ENCODE results near the gene HOXB1. TPM values are rescaled to one million over a fixed set of nuclear protein-coding genes. Genes with fewer than 3 reads are reported as not detected.

The HOXB1 gene
- total and polyA plus RNA-seq, 2 experiments from 2014 or later = not detected

- no peak overlapping the region for H3K27ac Mint-ChIP-seq
- Histone ChIP-seq H3K9me2 (ENCODE audit: insufficient read depth) (no peaks in the 10 kb centered on the region), H3K4me2 (0 out of 2 replicates have a peak overlapping the region, but pooled peaks have one; percentile 38), H3K4me1 (ENCODE audit: insufficient read depth) (peaks cover 77% of the 10 kb centered on the region), H3K36me3 (ENCODE audit: insufficient read depth) (no peaks in the 10 kb centered on the region), H3K4me3 (no peak overlapping the region), H3K27me3 (ENCODE audit: insufficient read depth) (peaks cover 100% of the 10 kb centered on the region), H4K20me1 (replicated peaks; ENCODE audit: insufficient read depth) (peaks cover 67% of the 10 kb centered on the region), H3K27ac (ENCODE audit: low read depth) (no peak overlapping the region), H3F3A (replicated peaks; ENCODE audit: low read depth) (peaks cover 62% of the 10 kb centered on the region), H2AFZ (no peak overlapping the region), H3K79me2 (replicated peaks; ENCODE audit: insufficient read depth) (no peaks in the 10 kb centered on the region)
- H3K4me1 Mint-ChIP-seq = peaks cover 29% of the 10 kb centered on the region
- DNase-seq (ENCODE audit: low spot score) (no peak), ATAC-seq (no peak)
- TF ChIP-seq CTCF (conservative IDR thresholded peaks at IDR 0.05; ENCODE audit: low read depth in 2 of 2) = no peak
- TF ChIP-seq EZH2 (IDR thresholded peaks at IDR 0.05; ENCODE audit: low read depth, unreplicated experiment) = peak; percentile 44
- no peak for TF ChIP-seq JUNB (IDR thresholded peaks at IDR 0.05; ENCODE audit: unreplicated experiment)
- no peak for TF ChIP-seq NANOG (IDR thresholded peaks at IDR 0.05; ENCODE audit: borderline replicate concordance)
- TF ChIP-seq CREB1 (CRISPR knock-in tag; IDR thresholded peaks at IDR 0.05; ENCODE audit: low read depth) = no peak
- no peak for TF ChIP-seq EZH2phosphoT487 (IDR thresholded peaks at IDR 0.05; ENCODE audit: unreplicated experiment)
- TF ChIP-seq ZNF331 (CRISPR knock-in tag; IDR thresholded peaks at IDR 0.05; ENCODE audit: low read depth) = no peak
- H3K9me3 Mint-ChIP-seq = no peaks in the 10 kb centered on the region
- no peak overlapping the region for H3K4me3 Mint-ChIP-seq
- H3K27me3 Mint-ChIP-seq (ENCODE audit: insufficient read depth, low read depth, poor library complexity) = peaks cover 23% of the 10 kb centered on the region
- no peaks in the 10 kb centered on the region for H3K36me3 Mint-ChIP-seq (ENCODE audit: low read depth)
Observed at GRCh38 chr17:48566717-48567116, 35.9 kb upstream of the HOXB1 start.

- Histone ChIP-seq H3K36me3 (ENCODE audit: insufficient read depth) (no peaks in the 10 kb centered on the region), H3K4me3 (no peak overlapping the region), H3K4me1 (ENCODE audit: insufficient read depth) (peaks cover 72% of the 10 kb centered on the region), H3F3A (replicated peaks; ENCODE audit: low read depth) (peaks cover 60% of the 10 kb centered on the region), H3K27me3 (ENCODE audit: insufficient read depth) (peaks cover 100% of the 10 kb centered on the region), H3K4me2 (0 out of 2 replicates have a peak overlapping the region, but pooled peaks have one; percentile 38), H3K27ac (ENCODE audit: low read depth) (no peak overlapping the region), H3K79me2 (replicated peaks; ENCODE audit: insufficient read depth) (no peaks in the 10 kb centered on the region), H4K20me1 (replicated peaks; ENCODE audit: insufficient read depth) (peaks cover 68% of the 10 kb centered on the region), H2AFZ (no peak overlapping the region), H3K9me2 (ENCODE audit: insufficient read depth) (no peaks in the 10 kb centered on the region)
- DNase-seq (ENCODE audit: low spot score) (no peak), ATAC-seq (no peak)
- Mint-ChIP-seq H3K4me1 (peaks cover 27% of the 10 kb centered on the region), H3K4me3 (no peak overlapping the region), H3K9me3 (no peaks in the 10 kb centered on the region), H3K27ac (no peak overlapping the region), H3K27me3 (ENCODE audit: insufficient read depth, low read depth, poor library complexity) (peaks cover 29% of the 10 kb centered on the region), H3K36me3 (ENCODE audit: low read depth) (no peaks in the 10 kb centered on the region)
- TF ChIP-seq ZNF114 (CRISPR knock-in tag; IDR thresholded peaks at IDR 0.05) (no peak), CTCF (conservative IDR thresholded peaks at IDR 0.05; ENCODE audit: low read depth in 2 of 2) (no peak), CREB1 (CRISPR knock-in tag; IDR thresholded peaks at IDR 0.05; ENCODE audit: low read depth) (no peak), STAT1 (IDR thresholded peaks at IDR 0.05; ENCODE audit: unreplicated experiment) (no peak), EZH2 (IDR thresholded peaks at IDR 0.05; ENCODE audit: low read depth, unreplicated experiment) (peak; percentile 15)
Observed at GRCh38 chr17:48565925-48566710, 35.3 kb upstream of the HOXB1 start.

Measured in GM23338 (cell line).